VCaP (cell line): ENCODE results near the gene IGFL2.

ENCODE experiments used
- H3K27ac ChIP-seq: fragments of 450-650 bp; 2 replicates; pipeline ENCODE4 v1.5.1; 2017
- TF ChIP-seq, protein P1 (sequence below): fragments of 450-650 bp; conservative IDR thresholded peaks from 2 replicates; pipeline ENCODE4 v1.5.1; 2017; ENCODE audit warnings: mild to moderate bottlenecking, moderate library complexity

Gene IGFL2

DNA sequence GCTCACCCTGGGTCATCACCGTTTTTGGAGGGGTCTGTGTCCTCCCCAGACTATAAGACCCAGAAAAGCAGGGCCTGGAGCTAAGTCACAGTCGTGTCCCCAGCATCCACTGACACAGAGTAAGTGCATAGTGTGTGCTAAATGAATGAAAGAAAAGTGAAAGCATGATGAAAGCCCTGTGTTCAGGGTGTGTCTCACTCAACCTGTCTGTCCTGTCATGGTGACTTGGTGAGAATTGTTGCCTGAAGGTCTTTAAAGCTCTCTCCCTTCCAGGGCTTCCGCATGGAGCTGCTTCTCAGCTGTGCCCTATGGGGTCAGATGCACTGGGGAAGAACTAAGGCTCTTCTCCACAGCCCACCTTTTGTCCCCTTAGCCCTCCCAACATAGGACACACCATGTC is 61.0 kb downstream of the IGFL2 start:
- no peak overlapping the region for H3K27ac ChIP-seq
- TF ChIP-seq, protein P1, sequence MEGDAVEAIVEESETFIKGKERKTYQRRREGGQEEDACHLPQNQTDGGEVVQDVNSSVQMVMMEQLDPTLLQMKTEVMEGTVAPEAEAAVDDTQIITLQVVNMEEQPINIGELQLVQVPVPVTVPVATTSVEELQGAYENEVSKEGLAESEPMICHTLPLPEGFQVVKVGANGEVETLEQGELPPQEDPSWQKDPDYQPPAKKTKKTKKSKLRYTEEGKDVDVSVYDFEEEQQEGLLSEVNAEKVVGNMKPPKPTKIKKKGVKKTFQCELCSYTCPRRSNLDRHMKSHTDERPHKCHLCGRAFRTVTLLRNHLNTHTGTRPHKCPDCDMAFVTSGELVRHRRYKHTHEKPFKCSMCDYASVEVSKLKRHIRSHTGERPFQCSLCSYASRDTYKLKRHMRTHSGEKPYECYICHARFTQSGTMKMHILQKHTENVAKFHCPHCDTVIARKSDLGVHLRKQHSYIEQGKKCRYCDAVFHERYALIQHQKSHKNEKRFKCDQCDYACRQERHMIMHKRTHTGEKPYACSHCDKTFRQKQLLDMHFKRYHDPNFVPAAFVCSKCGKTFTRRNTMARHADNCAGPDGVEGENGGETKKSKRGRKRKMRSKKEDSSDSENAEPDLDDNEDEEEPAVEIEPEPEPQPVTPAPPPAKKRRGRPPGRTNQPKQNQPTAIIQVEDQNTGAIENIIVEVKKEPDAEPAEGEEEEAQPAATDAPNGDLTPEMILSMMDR: no peak

DNA sequence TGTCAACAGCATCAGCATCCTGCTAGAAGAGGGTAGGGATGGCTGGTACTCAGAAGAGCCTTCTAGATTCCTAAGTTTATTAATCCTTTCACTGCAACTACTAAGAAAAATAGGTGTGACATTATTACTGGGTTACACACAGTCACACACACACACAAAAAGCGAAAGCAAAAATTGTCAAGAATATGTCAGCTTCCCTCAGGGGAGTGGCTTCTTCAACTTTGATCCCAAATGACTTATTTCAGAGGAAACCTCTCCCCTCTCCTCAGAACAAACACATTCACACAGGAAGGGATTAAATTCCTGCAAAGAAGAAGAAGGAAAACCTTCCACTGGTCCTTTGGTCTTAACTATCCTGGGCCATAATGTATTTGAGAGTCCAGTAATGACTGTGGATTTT is 61.4 kb downstream of the IGFL2 start:
- TF ChIP-seq, protein P1: no peak
- no peak overlapping the region for H3K27ac ChIP-seq

DNA sequence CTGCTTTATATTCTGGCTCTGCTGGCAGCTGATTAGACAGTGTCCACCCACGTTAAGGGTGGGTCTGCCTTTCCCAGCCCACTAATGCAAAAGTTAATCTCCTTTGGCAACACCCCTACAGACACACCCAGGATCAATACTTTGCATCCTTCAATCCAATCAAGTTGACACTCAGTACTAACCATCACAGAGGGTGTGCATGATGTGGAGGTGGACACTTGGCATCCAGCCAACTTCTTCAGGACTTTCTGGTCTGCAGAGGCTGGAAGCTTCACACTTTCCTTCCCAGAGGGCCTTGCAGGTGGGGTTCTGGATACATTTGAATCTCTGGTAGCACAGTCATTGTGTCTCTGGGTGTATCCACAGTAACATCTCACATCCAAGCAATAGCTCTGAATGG is 62.6 kb downstream of the IGFL2 start:
- H3K27ac ChIP-seq: no peak overlapping the region
- TF ChIP-seq, protein P1: no peak
